Glomerular visceral epithelial cell (primary cell): ENCODE results near the gene SUSD3.
A peak's percentile ranks its signal among the peaks of the same experiment; 100 is the strongest.

ENCODE experiments used
- DNase-seq: peaks from one replicate; pipeline ENCODE4 v3.0.0-alpha.2; 2016; ENCODE audit errors: extremely low spot score

SUSD3 gene

GRCh38 chr9:93076101-93076791 lies 17.7 kb downstream of the SUSD3 start:
- no peak for DNase-seq

DNA sequence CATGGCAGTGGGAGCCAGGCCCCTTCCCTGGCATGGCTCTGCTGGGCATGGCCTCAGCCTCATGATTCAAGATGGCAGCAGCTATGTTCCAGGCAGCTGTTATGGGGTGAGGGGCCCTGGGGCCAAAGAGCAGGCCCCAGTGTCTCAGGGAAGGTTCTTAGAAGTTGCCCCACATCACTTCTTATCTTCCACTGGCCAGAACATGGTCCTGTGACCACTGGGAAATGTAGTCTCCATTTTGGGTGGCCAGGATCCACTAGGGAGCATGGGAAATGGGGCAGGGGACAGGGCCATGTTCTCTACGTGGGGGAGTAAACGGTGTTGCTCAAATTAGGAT lies 18.3 kb downstream of the SUSD3 start:
- DNase-seq, result no peak

- no peak for DNase-seq
Observed at GRCh38 chr9:93077367-93077766, 18.9 kb downstream of the SUSD3 start.

GRCh38 chr9:93077811-93078210 lies 19.3 kb downstream of the SUSD3 start:
- DNase-seq, result no peak

DNA sequence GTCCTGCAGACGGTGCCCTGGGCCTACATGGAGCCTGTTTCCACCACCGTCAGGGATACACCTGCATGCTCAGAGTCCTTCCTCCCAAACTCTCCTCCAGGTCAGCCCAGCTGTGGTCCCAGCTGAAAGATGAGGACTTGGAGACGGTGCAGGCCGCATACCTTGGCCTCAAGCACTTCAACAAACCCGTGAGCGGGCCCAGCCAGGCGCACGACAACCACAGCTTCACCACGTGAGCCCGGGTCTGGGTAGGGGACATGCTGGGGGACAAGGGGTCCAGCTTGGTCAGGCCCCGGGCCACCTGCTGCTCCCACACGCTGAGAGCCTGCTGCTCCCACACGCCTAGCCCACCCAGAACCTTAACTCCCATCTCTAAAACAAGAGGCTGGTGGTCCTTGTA lies 20.9 kb downstream of the SUSD3 start:
- DNase-seq, result no peak

GRCh38 chr9:93080406-93080805 lies 21.9 kb downstream of the SUSD3 start:
- no peak for DNase-seq

- no peak for DNase-seq
Observed at GRCh38 chr9:93081081-93081529, 22.6 kb downstream of the SUSD3 start.

DNA sequence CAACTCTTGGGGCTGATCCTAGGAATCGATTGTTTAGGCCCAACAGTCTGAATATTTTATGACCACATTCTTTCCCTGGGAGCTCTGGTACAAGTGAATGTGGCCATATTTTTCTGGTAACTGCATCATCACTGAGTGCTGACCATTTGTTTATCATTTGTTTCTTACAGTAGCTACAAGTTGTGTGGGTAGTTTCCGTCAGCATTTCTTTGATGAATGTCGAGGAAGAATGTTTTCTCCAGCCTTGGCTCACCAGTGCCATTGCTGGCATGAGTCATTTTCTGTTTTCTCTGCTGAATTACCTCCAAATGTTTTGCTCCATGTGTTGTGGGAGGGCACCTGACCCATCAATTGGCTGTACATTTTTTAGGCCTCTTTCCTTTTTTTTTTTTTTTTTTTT lies 23.4 kb downstream of the SUSD3 start:
- no peak for DNase-seq

DNA sequence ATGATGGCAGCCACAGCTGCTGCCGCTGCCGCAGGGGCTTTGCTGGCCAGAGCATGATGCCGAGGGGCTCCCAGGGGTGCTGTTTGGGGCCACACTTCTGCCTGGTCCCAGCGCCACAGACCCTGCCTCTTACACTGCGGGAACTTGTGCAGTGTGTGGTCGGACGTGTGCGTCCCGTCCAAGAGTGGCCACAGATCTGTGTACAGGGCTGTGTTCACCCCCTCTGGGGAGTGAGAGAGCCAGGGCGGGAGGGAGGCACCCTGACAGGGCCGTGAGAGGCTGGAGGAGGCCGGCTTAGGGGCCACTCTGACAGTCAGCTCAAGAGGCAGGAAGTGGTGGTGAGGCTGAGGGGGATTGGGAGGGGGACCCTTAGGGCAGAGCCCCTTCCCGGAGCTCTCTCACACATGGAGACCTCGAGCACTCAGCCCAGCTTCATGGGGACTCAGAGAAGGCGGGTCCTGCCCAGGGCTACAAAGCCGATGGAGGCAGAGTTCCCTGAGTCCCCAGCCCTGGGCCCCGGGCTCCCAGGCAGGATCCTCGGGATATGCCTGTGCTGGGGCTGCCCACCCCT lies 24.4 kb downstream of the SUSD3 start:
- no peak for DNase-seq

DNA sequence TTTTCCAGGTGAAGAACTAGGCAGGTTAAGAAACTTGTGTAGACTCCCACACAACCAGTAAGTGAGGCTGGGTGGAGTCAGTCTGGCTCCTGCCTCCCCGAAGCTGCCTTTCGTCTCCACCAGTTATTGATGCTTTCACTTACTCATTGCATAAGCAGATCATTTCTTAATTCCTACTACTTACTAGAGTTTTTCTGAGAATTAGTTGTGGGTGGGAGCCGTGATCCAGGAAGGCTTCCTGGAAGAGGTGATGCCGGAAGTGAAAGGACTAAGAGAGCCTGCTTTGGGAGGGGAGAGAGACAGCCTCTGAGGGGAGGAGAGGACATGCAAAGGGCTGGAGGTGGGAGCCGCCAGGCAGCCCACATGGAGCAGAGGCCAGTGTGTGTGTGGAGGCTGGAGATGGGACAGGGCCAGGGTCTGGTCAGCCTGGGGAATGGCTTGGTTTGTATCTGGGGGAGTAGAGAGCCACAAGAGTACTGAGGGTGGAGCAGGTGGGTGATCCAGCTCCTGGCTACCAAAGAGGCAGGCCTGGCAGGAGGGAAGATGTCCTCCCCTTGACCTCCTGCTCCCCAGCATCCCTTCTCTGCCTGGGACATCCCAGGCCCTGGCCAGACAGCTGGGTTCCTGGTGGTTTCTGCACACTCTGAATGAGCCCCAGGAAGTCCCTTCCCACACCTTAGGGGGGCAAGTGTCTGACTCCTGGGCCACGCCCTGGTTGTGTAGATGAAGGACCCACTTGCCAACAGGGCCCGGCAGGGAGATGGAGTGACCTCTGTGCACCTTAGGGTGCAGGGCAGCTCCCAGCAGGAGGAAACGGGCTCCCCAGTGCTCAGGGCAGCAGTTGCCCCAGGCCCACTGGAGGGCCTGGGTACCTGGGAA lies 25.3 kb downstream of the SUSD3 start:
- DNase-seq, result no peak

- no peak for DNase-seq
Observed at GRCh38 chr9:93084471-93084881, 26.0 kb downstream of the SUSD3 start.

DNA sequence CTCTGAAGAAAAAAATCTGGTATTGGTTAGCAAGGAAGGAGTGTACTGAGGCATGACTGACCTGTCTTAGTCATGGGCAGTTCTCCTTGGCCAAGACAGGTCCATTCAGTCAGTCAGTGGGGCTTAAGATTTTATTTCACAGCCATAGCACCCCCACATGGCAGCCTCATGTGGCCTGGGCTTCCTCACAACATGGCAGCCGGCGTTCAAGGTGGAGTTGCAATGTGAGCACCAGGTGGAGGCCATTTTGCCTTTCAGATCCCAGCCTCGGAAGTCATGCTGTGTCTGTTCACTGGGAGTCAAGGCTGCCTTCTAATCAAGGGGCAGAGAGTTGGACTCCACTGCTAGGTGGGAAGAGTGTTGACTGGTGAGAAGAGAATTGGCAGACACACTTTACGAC lies 27.2 kb downstream of the SUSD3 start:
- no peak for DNase-seq

DNA sequence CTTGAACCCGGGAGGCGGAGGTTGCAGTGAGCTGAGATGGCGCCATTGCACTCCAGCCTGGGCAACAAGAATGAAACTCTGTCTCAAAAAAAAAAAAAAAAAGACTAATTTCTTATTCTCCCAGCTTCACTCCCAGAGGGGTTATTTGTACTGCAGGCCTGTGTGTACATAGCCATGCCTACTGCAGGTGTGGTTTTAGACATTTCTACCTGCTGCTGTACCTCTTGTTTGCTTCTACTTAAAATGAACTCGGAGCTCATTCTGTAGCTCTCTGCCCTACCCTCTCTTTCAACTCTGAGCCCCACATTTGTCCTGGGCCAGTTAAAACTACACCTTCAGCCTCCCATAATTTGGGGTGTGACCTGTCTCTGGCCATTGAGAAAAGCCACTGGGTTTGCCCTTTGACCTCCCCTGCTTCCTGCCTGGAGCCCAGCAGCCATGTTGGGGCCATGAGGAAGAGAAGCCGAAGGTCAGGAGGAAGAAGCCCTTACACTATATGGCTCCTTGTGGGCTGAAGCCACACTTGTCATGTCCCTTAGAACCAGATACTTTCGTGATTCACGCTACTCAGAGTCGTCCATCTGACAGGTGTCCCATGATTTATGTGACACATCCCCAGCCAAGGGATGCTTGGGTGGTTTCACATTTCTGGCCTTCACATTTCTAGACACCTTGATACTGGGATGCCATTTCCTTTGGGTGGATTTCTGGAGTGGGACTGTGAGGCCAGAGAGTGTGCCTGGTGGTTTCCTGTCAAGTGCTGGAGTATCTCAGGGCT lies 28.1 kb downstream of the SUSD3 start:
- no peak for DNase-seq

GRCh38 chr9:93087971-93088655 lies 29.6 kb downstream of the SUSD3 start:
- no peak for DNase-seq

GRCh38 chr9:93088656-93089015 lies 30.1 kb downstream of the SUSD3 start:
- DNase-seq, result no peak

DNA sequence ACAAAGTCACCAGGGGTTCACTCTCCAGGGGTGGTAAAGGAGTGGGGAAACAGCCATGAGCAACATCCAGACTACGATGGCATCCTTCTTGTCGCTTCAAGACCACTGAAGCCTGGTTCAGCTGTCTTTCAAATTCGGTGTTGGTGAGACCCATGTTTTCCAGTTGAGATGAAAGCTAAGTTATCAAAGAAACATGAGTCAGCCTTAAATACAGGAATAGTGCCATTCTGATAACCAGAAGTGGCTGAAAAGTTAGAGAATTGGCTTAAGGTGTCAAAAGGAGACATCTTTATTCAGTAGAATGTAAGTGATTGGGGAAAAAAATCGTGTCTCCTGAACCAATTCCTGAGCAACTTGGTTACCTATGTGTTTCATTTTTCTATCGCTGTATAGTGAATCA lies 30.5 kb downstream of the SUSD3 start:
- DNase-seq, result no peak

- no peak for DNase-seq
Observed at GRCh38 chr9:93089481-93089991, 31.0 kb downstream of the SUSD3 start.

DNA sequence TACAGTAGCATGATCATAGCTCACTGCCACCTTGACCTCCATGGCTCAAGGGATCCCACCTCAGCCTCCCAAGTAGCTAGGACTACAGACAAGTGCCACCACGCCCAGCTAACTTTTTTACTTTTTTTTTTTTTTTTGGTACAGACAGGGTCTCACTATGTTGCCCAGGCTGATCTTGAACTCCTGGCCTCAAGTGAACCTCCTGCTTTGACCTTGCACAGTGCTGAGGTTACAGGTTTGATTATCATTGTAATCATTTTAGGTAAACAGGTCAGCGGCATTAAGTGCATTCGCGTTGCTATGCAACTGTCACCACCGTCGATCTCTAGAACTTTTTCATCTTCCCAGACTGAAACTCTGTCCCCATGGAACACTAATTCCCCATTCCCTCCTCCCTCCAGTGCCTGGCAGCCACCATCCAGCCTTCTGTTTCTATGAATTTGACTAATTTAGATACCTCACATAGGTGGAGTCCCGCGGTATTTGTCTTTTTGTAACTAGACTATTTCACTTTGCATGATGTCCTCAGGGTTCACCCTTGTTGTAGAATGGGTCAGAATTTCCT lies 31.7 kb downstream of the SUSD3 start:
- DNase-seq, result no peak

DNA sequence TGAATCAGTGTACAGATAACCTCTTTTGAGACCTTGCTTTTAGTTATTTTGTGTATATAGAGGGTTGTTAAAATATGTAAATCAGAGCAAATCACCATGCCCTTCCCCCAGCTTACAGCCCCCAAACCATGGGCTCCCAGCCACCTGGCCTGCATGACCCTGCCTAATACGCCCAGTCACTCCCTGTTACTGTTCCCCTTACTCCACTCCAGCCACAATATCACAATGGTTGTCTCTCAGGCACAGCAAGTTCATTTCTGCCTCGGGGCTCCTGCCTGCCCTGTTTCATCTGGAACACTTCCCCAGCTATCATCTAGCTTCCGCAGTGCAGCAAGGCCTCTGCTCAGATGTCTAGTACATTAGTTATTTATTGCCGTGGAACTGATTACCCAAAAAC lies 32.6 kb downstream of the SUSD3 start:
- no peak for DNase-seq

GRCh38 chr9:93091453-93092081 lies 33.1 kb downstream of the SUSD3 start:
- peak; percentile 74 for DNase-seq
